GM15510 (cell line): Measurements from ENCODE around the gene SPACA1.

ENCODE experiments used
- POLR2A ChIP-seq: IDR thresholded peaks from 3 replicates; pipeline ENCODE4 v1.6.1; 2011; ENCODE audit warnings: borderline replicate concordance; ENCODE audit not compliant: insufficient read length; ENCODE audit errors: extremely low read depth

Gene SPACA1

DNA sequence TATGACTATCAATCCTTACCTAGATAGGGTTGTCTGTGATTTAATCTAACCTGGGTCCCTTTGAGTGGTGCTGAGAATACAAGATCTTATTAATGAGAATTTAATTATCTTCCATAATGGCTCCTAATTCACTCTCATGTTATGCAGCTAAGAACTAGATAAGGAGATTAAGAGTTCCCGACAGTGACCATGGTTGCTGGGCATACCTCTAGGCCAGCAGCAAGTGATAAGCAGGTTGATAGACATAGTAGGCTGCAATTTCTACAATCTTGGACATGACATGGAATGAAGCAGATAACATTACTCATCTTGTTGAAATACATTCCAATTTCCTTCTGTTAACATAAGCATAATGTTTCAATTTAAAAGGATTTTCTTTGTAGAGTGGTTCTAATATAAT lies 27.1 kb downstream of the SPACA1 start:
- TF ChIP-seq POLR2A = no peak

DNA sequence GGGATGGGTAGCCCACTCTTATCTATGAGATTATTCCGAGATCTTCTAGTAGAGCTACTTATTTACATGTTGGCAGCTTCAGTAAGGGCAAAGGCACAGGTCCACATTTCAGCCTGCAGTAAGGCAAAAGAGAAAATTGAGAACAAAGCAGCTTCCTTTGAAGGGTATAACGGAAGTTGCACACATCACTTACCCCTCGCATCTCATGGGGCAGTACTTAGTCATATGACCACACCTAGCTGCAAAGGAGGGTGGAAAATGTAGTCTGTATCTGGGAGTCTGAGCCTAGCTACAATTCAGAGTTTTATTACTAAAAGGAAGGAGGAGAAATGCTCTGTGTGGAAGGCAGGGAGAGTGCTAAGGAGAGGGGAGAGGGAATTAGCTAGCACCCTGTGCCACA lies 29.7 kb downstream of the SPACA1 start:
- TF ChIP-seq POLR2A = no peak

DNA sequence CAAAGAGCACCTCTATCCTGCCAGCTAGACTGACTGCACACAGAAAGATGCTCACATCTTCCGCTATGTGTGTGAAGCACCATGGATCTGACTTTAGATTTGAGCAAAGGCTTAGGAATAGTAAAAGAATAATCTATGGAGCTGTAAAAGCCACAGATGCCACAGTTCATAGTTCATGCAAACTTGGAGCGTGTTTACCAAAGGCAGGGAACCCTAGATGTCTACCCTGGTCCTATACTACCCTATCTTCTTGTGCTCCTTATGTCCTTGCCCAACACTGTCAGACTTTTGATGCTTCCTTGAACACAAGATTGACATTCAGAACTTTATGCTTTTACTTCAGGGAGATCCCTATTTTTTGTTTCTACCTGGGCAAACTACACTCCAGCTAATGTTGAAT lies 39.2 kb downstream of the SPACA1 start:
- no peak for TF ChIP-seq POLR2A

DNA sequence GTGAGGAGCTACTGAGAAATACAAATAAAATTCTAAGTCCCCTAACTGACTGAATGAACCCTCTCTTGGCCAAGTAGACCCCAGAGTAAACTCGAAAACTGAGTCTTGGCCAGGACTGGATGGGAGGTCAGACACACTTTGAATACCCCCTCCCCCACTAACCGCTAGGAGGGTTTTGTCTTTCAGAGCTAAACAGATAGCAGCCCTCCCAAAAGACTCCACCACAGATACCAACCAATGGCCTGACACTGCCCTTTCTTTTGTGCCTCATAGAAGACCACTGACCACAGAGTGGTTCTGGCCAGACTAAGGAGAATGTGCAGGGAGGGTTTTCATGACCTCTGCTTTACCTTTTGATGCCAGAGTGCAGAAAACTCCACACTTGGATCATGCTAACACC lies 42.1 kb downstream of the SPACA1 start:
- TF ChIP-seq POLR2A = no peak

DNA sequence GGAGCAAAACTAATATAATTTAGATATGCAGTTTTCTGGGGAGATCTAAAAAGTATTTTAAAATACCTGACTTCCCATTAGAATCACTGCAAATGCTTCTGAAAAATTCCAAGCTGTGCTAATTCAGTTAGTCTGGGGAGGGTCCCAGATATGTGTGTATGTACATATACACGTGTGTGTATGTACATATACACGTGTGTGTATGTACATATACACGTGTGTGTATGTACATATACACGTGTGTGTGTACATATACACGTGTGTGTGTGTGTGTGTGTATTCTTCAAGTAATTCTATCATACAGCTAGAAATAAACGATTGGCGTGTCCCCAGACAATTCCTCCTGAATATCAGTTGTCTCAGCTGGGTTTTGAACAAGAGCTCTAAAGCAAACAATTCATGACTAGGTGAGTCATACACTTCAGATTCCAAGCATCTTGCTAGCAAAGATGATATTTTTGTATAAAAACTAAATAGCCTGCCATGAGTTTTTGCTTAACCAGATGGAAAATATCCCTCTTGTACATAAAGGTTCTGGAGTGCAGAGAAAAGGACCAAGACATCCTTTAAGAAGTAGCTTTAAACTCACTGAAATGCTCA lies 58.2 kb downstream of the SPACA1 start:
- TF ChIP-seq POLR2A = no peak

- no peak for TF ChIP-seq POLR2A
Measured at GRCh38 chr6:88107241-88107640, 59.6 kb downstream of the SPACA1 start.

DNA sequence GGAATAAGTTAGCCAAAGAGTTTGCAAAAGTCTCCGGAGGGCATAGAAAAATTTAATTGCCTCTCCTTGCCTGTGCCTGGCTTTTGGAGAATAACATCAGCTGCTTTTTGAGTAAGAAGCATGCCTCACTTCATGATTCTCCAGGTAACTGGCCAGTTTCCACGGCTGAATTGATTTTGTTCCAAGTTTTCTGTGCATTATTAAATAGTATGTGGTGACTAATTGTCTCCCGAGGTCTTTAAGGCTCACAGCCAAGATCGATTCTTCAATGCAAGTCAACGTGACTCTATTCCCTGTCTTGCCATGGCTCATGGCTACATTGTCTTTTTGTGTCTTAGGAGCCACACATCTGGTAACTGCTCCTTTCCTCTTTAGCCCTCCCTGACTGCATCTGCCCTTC lies 64.3 kb downstream of the SPACA1 start:
- TF ChIP-seq POLR2A = no peak

- no peak for TF ChIP-seq POLR2A
Measured at GRCh38 chr6:88114838-88115237, 67.2 kb downstream of the SPACA1 start.

GRCh38 chr6:88115307-88115706 lies 67.7 kb downstream of the SPACA1 start:
- TF ChIP-seq POLR2A = no peak

GRCh38 chr6:88116276-88116675 lies 68.6 kb downstream of the SPACA1 start:
- TF ChIP-seq POLR2A = no peak
